Spleen (tissue), 7 donors: ENCODE measurements around the gene CEP162.

ENCODE experiments used
- CTCF ChIP-seq, 11 experiments: fragments of 200-600 bp in 7 of 11; fragments of 450-650 bp in 4 of 11; sonication (generic) in 4 of 11; IDR thresholded peaks in 8 of 11; conservative IDR thresholded peaks in 3 of 11; 1 replicate in 7 of 11; 2 replicates in 4 of 11; pipeline versions ENCODE4 v1.4.0 to v1.8.0; 2016 to 2021; ENCODE audit warnings: antibody characterized with exemption in 11 of 11, inconsistent platforms in 4 of 11, mild to moderate bottlenecking in 1 of 11
- POLR2A ChIP-seq, 3 donors: fragments of 450-650 bp; IDR thresholded peaks; one replicate each; pipeline ENCODE4 v1.5.1; 2017; ENCODE audit warnings: antibody characterized with exemption in 3 of 3, mild to moderate bottlenecking in 1 of 3
- donor health status: DM: no; HTN: no; CAD: no; lungs with moderate emphysema.
- donor health status: DM: no; HTN: no; CAD: no.
- donor health status: DM: no; HTN: no; CAD: no.

DNA sequence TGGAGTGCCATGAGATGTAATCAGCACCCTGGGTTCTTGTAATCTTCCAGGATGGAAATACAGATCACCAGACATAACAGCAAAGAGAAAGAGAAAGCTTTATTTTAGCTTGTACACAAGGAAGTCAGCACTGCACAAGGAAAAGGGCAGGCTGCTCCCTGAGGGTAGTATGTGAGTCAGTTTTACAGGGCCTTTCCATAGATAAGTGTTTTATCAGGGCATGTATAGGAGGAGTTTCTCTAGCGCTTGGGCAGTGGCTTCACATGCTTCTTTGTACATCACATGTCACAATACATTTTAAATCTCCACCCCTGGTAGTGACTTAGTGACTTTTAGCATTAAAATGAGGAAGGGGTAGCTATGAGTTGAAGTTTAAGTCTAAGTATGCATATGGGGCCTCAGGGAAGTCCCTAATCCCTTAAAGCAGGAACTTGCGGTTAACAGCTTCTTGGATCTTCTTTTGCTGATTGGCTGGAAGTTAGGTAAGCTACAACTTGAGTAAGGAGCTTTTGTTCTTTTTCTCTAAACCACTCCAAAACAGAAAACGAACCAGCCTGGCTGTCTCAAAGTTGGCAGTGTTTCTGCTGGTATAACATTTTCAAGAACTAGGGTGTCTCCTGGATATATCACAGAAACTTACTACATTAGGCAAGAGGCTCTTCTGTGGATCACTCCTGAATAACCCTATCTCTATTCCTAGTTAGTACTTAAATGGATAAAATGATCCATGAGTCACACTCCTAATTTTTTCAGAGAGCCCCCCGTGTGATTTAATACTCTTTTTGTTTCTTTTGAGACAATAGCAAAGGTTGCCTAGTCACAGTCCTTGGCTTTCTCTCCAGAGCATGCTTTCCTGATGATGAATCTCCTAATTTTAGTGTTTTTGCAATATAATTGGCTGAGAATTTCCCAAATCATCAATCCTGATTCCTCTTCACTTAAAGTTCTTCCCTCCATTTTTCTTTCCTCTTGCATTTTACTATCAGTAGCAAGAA is 133.7 kb downstream of the CEP162 start:
- TF ChIP-seq CTCF (IDR thresholded peaks at IDR 0.05 in 8 of 11, conservative IDR thresholded peaks at IDR 0.05 in 3 of 11): no peak
- no peak for TF ChIP-seq POLR2A (IDR thresholded peaks at IDR 0.05)
